Activated T-helper 1 cell treated with anti-CD3 and anti-CD28 coated beads, Interleukin-12 subunit alpha, Interleukin-12 subunit beta, Interleukin-2, Interleukin-4 antibody, amounts not matched to agents 30 ng/mL and 10 ng/mL and 1 ng/mL, durations not matched to agents 14 hours and 24 hours and 36 hours (primary cell): ENCODE results near the gene PFKM. TPM values are rescaled to one million over a fixed set of nuclear protein-coding genes. Genes with fewer than 3 reads are reported as not detected.

Source experiments
- DNase-seq: peaks from one replicate; pipeline ENCODE4 v3.0.0; 2021; ENCODE audit warnings: low spot score
- H3K27ac Mint-ChIP-seq: one replicate; pipeline ENCODE4 v1.8.0; 2021; ENCODE audit warnings: mild to moderate bottlenecking, mixed read lengths
- H3K27me3 Mint-ChIP-seq: one replicate; pipeline ENCODE4 v1.8.0; 2022; ENCODE audit warnings: mild to moderate bottlenecking, moderate library complexity, mixed read lengths; ENCODE audit not compliant: insufficient read depth
- H3K36me3 Mint-ChIP-seq: one replicate; pipeline ENCODE4 v1.8.0; 2021; ENCODE audit warnings: low read depth, mixed read lengths
- H3K4me1 Mint-ChIP-seq: one replicate; pipeline ENCODE4 v1.8.0; 2021; ENCODE audit warnings: low read depth, mixed read lengths
- H3K4me3 Mint-ChIP-seq: one replicate; pipeline ENCODE4 v1.8.0; 2021; ENCODE audit warnings: mild to moderate bottlenecking, moderate library complexity, mixed read lengths
- H3K9me3 Mint-ChIP-seq: one replicate; pipeline ENCODE4 v1.8.0; 2021; ENCODE audit warnings: mixed read lengths
- intact Hi-C: fragments of 100-400 bp; cut with micrococcal nuclease; formaldehyde crosslinking; loops from one replicate; pipeline ENCODE4 v1.15.1; 2024
- total RNA-seq: library from RNA; stranded (reverse); gene quantifications from 2 replicates; pipeline ENCODE4 v1.2.3, GENCODE V29; 2022

The PFKM gene
- 59.7 and 68.4 TPM in 2 replicates for total RNA-seq

DNA sequence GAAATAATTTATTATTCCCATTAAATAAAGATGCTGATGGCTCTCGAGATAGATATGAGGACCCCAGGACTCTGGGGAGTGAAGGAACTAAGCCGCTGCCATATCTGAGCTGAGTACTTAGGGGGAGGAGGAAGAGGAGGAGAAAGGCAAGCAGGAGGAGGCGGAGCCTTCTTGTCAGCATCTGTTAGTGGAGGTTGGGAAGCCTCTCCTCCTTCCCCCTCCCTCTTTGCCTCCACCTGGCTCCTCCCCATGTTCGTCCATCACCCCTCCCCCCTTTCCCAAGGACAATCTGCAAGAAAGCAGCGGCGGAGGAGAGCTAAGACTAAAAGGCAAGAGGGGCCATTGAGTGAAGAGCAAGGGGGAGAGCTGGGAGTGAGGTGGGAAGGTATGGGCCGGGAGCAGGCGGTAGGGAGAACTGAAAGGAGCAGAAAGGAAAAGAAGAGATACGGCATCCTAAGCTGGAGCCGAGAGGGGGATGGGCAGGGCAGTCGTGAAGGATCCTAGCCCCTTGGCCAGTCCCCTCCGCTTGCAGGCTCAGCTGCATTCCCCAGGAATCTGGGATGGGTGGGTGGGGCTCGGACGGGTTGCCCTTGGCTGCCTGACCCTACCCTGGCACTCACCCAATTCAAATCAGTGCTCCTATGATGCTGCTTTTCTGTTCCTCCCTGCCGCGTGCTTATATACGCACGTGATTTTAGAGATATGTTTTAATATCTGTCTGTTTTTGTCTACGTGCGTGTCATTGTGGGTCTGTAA is at the start of gene PFKM:
TSS of gene PFKM (plus strand) at position 287 of the 756 bp plus-strand sequence. CDS start 3,411 bp downstream, outside the sequence.
- no peaks in the 10 kb centered on the region for H3K9me3 Mint-ChIP-seq
- H3K4me1 Mint-ChIP-seq: peaks cover 17% of the 10 kb centered on the region
- H3K27me3 Mint-ChIP-seq: peaks cover 10% of the 10 kb centered on the region
- H3K4me3 Mint-ChIP-seq: peak within 1 kb of the TSS; percentile 98
- DNase-seq: peak; percentile 65
- H3K27ac Mint-ChIP-seq: peak within 1 kb of the TSS; percentile 75
- peaks cover 7% of the 10 kb centered on the region for H3K36me3 Mint-ChIP-seq
- intact Hi-C loops: loop anchor here (1.0 kb wide), 5 partner anchors 13 to 215 kb away; partner anchors contain the start of genes ASB8, SENP1 and VDR

DNA sequence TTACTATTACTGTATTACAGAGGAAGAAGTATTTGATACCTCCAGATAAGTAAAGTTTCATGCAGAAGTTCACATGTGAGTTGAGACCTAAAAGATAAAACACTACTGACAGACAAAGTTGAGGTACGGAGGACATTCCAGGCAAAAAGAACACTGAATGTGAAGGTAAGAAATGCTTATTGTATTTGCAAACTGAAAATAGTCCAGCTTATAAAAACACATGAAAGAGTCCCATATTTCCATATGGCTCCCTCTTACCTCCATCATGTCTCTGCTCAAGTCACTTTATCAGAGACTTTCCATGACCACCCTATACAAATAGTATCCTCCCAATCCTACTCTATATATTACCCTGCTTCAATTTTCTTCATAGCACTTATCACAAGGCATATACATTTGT is 49.1 kb upstream of the PFKM start:
- intact Hi-C loops: no loop called here
- Mint-ChIP-seq H3K36me3 (peaks cover 46% of the 10 kb centered on the region), H3K27me3 (no peaks in the 10 kb centered on the region), H3K4me3 (no peak overlapping the region), H3K4me1 (peaks cover 9% of the 10 kb centered on the region), H3K27ac (no peak overlapping the region), H3K9me3 (no peaks in the 10 kb centered on the region)
- DNase-seq: no peak

DNA sequence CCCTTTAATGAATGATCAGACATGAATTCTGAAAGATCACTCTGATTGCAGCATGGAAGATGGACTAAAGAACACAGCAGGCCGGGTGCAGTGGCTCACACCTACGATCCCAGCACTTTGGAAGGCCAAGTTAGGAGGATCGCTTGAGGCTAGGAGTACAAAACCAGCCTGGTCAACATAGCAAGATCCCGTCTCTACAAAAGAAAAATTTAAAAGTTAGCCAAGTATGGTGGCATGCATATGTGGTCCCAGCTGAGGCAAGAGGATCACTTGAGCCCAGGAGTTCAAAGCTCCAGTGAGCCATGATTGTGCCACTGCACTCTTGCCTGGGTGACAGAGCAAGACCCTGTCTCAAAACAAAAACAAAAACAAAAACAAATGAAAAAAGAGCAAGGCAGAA is 48.4 kb upstream of the PFKM start:
- no peaks in the 10 kb centered on the region for H3K9me3 Mint-ChIP-seq

DNA sequence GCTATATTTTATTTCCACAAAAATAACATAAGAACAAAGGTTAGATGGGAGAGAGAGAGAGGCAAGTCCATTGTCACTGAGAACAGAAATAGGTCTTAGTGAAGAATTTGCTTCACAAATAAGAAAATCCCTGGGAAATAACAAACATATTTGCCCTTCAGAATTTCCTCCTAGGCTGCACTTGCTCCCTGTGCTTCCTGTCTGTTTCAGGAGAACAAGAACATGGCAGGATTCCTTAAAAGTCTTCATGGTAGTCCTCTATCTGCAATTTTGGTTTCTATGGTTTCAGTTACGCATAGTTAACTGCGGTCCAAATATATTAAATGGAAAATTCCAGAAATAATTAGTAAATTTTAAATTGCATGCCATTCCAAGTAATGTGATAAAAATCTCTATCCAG is 47.4 kb upstream of the PFKM start:
- Mint-ChIP-seq H3K27ac (no peak overlapping the region), H3K4me3 (no peak overlapping the region), H3K4me1 (peaks cover 14% of the 10 kb centered on the region), H3K36me3 (peaks cover 43% of the 10 kb centered on the region), H3K9me3 (no peaks in the 10 kb centered on the region), H3K27me3 (no peaks in the 10 kb centered on the region)
- intact Hi-C loops: no loop called here
- DNase-seq: no peak

More for the DNA sequence above, 48.4 kb upstream of the PFKM start:
- intact Hi-C loops: no loop called here
- Mint-ChIP-seq H3K4me1 (peaks cover 13% of the 10 kb centered on the region), H3K36me3 (peaks cover 45% of the 10 kb centered on the region), H3K27me3 (no peaks in the 10 kb centered on the region), H3K27ac (no peak overlapping the region), H3K4me3 (no peak overlapping the region)
- DNase-seq: no peak

DNA sequence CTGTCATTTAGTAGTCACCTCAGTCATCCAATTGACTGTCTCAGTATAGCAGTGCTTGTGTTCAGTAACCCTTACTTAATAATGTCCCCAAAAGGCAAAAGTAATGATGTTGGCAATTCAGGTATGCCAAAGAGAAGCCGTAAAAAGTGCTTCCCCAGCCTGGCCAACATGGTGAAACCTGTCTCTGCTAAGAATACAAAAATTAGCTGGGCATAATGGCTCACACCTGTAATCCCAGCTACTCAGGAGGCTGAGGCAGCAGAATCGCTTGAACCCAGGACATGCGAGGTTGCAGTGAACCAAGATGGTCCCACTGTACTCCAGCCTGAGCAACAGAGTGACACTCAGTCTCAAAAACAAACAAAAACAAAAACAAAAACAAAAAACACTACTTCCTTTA is 46.9 kb upstream of the PFKM start:
- no peak overlapping the region for H3K4me3 Mint-ChIP-seq
- no peaks in the 10 kb centered on the region for H3K9me3 Mint-ChIP-seq
- peaks cover 43% of the 10 kb centered on the region for H3K36me3 Mint-ChIP-seq
- no peak for DNase-seq
- peaks cover 11% of the 10 kb centered on the region for H3K4me1 Mint-ChIP-seq
- intact Hi-C loops: no loop called here
- no peak overlapping the region for H3K27ac Mint-ChIP-seq
- H3K27me3 Mint-ChIP-seq: no peaks in the 10 kb centered on the region

DNA sequence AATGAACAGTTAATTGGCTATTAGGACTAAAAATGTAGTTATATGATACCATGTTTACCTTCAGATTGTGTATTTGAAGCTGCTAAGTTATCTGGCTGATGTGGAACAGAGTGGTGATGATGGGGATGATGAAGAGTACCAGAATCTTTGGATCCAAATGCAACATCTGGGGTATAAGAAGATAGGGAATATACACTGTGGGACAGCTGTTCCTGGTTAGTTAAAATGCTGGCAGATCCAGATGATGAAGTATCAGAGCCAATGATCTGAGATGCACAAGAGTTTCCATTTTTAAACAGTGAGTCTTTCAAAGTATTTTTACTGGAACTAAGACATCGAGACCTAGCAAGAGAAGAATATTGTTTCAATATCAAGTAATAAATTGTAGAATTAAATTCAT is 44.9 kb upstream of the PFKM start:
- no peak for DNase-seq
- no peak overlapping the region for H3K4me3 Mint-ChIP-seq
- H3K36me3 Mint-ChIP-seq: peaks cover 38% of the 10 kb centered on the region
- intact Hi-C loops: no loop called here
- H3K27ac Mint-ChIP-seq: no peak overlapping the region
- no peaks in the 10 kb centered on the region for H3K27me3 Mint-ChIP-seq
- no peaks in the 10 kb centered on the region for H3K9me3 Mint-ChIP-seq
- H3K4me1 Mint-ChIP-seq: peaks cover 9% of the 10 kb centered on the region

DNA sequence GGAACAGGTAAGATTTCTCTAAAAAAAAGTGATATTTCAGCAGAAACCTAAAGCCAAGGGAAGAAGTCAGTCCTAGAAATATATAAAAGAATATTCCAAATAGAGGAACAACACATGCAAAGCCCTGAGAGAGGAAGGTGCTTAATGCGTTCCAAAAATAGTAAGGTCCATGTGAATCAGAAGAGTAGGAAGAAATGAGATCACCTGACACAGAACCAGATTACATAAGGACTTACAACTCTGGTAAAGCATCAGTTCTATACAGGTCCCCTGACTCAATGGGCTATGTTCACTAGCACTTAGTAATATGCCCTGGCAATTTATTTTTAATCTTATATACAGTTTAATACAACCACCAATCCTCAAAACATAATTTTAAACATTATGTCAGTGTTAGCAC is 43.3 kb upstream of the PFKM start:
- Mint-ChIP-seq H3K9me3 (no peaks in the 10 kb centered on the region), H3K27ac (no peak overlapping the region), H3K36me3 (peaks cover 39% of the 10 kb centered on the region), H3K27me3 (no peaks in the 10 kb centered on the region), H3K4me1 (peaks cover 9% of the 10 kb centered on the region), H3K4me3 (no peak overlapping the region)
- no peak for DNase-seq
- intact Hi-C loops: no loop called here

DNA sequence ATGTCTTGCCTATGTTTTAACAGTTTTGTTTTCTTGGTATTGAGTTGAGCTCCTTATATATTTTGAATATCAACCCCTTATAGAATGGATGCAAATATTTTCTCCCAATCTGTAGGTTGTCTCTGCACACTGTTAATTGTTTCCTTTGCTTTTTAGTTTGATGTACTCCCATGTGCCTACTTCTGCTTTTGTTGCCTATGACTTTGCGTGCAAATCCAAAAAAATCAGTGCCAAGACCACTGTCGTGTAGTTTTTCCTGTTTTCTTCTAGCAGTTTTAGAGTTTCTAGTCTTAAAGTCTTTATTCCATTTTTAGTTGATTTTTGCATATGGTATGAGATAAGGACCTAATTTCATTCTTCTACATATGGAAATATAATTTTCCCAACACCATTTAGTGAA is 42.1 kb upstream of the PFKM start:
- intact Hi-C loops: no loop called here
- no peak for DNase-seq
- Mint-ChIP-seq H3K27ac (no peak overlapping the region), H3K36me3 (peaks cover 41% of the 10 kb centered on the region), H3K4me3 (no peak overlapping the region), H3K27me3 (no peaks in the 10 kb centered on the region), H3K9me3 (no peaks in the 10 kb centered on the region), H3K4me1 (peaks cover 9% of the 10 kb centered on the region)

DNA sequence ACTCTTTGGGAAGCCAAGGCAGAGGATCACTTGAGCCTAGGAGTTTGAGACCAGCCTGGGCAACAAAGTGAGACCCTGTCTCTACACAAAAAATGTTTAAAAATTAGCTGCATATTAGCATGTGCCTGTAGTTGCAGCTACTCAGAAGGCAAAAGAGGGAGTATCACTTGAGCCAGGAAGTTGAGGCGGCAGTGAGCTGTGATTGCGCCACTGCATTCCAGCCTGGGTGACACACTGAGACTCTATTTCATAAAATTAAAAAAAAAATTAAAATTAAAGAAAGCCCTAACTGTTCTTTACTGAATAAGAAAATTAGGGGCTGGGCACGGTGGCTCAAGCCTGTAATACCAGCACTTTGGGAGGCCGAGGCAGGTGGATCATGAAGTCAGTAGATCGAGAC is 40.3 kb upstream of the PFKM start:
- no peak overlapping the region for H3K4me3 Mint-ChIP-seq
- intact Hi-C loops: no loop called here
- no peak for DNase-seq
- H3K9me3 Mint-ChIP-seq: no peaks in the 10 kb centered on the region
- H3K27ac Mint-ChIP-seq: no peak overlapping the region
- peaks cover 43% of the 10 kb centered on the region for H3K36me3 Mint-ChIP-seq
- no peaks in the 10 kb centered on the region for H3K27me3 Mint-ChIP-seq
- peaks cover 5% of the 10 kb centered on the region for H3K4me1 Mint-ChIP-seq

DNA sequence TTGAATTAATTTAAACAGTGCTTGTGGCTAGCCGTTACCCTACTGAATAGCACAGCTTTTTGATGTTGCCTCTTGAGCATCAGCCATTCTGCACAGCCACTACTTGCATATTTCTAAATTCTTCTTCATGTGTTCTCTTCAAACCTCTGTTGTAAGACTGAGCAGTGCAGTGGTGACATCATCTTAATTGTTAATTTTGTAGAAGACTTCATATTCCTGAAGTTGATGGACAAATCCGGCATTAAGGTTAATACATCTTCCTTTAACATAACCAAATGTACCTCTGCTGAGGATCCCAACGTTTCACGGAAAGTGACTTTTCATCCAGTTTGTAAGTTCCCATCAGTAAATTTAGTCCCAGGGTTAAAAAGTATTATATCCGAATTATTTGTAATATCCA is 38.9 kb upstream of the PFKM start:
- DNase-seq: no peak
- intact Hi-C loops: no loop called here
- Mint-ChIP-seq H3K4me1 (peaks cover 5% of the 10 kb centered on the region), H3K36me3 (peaks cover 44% of the 10 kb centered on the region), H3K27ac (no peak overlapping the region), H3K9me3 (no peaks in the 10 kb centered on the region), H3K27me3 (no peaks in the 10 kb centered on the region), H3K4me3 (no peak overlapping the region)

DNA sequence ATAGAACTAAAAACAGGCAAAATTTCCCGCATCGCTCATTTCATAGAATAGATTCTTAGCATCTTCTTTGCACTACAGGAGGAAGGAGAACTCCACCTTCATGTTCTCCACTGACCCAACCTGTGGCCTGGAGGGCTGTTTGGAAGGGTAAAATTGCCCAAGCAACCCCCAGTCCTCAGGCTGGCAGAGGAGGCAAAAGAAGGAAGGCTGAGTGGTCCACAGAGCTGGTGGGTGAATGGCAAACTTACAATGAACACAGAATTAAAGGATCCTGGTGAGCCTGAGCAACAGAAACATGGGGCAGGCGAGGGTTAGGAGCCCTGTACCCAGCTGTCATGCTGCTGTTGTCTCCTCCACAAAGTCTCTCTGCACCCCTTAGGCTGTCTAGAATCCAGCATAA is 38.3 kb upstream of the PFKM start:
- intact Hi-C loops: no loop called here
- no peaks in the 10 kb centered on the region for H3K9me3 Mint-ChIP-seq
- H3K27ac Mint-ChIP-seq: no peak overlapping the region
- peaks cover under 1% of the 10 kb centered on the region for H3K4me1 Mint-ChIP-seq
- no peak for DNase-seq
- H3K36me3 Mint-ChIP-seq: peaks cover 40% of the 10 kb centered on the region
- H3K4me3 Mint-ChIP-seq: no peak overlapping the region
- no peaks in the 10 kb centered on the region for H3K27me3 Mint-ChIP-seq

DNA sequence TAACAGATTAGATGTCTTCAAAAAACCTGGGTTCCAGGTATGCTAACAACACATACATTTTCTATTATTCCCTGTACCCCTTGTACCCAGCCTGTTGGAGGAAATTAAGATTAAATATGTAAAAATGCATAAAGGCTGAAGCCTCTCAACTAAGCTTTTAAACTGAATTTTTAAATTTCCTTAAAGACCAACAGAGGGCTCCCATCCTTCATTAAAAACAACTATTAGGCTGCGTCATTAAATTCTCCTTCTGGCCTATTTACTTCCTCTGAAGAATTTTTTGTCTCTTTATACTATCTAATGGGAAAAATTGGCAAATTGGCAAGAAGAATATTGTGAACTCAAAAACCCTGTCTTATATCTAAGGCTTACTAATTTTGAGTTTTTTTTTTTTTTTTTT is 35.1 kb upstream of the PFKM start:
- Mint-ChIP-seq H3K27ac (no peak overlapping the region), H3K36me3 (peaks cover 45% of the 10 kb centered on the region), H3K9me3 (no peaks in the 10 kb centered on the region), H3K4me1 (no peaks in the 10 kb centered on the region), H3K27me3 (no peaks in the 10 kb centered on the region), H3K4me3 (no peak overlapping the region)
- DNase-seq: no peak
- intact Hi-C loops: no loop called here

DNA sequence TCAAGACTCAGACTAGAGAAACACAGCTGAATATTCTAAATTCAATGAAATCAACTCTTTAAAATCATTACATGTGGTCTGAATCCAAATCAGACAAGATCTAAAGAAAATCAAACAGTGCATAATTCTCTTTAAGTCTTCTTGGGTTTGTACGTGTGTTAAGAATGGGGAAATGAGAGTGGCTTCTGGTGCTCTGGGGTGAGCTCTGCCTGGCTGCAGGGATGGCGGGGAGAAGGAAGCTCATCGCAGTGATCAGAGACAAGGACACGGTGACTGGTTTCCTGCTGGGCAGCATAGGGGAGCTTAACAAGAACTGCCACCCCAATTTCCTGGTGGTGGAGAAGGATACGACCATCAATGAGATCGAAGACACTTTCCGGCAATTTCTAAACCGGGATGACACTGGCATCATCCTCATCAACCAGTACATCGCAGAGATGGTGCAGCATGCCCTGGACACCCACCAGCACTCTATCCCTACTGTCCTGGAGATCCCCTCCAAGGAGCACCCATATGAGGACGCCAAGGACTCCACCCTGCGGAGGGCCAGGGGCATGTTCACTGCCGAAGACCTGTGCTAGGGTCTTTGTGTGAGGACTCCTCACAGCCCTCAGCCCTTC is 34.2 kb upstream of the PFKM start:
- DNase-seq: no peak
- intact Hi-C loops: no loop called here
- no peak overlapping the region for H3K4me3 Mint-ChIP-seq
- H3K27me3 Mint-ChIP-seq: no peaks in the 10 kb centered on the region
- peaks cover 43% of the 10 kb centered on the region for H3K36me3 Mint-ChIP-seq
- H3K4me1 Mint-ChIP-seq: no peaks in the 10 kb centered on the region
- no peaks in the 10 kb centered on the region for H3K9me3 Mint-ChIP-seq
- no peak overlapping the region for H3K27ac Mint-ChIP-seq
